Measurements from ENCODE around the gene ZFP92. TPM values are rescaled to one million over a fixed set of nuclear protein-coding genes. Genes with fewer than 3 reads are reported as not detected.

ZFP92 gene
- total RNA-seq, 1 experiment from 2014 or later: 0.16 TPM

- no peak overlapping the region for H3K4me3 ChIP-seq (ENCODE audit: low read depth, low read length)
- H3K36me3 ChIP-seq (ENCODE audit: control insufficient read depth, insufficient read depth, low read length): no peaks in the 10 kb centered on the region
- no peak overlapping the region for H3K27ac Mint-ChIP-seq (ENCODE audit: unreplicated experiment)
- no peak for DNase-seq
- peaks cover 10% of the 10 kb centered on the region for H3K27me3 Mint-ChIP-seq (ENCODE audit: insufficient read depth, unreplicated experiment)
- POLR2A ChIA-PET: no interaction called here
- H3K4me1 ChIP-seq: no peaks in the 10 kb centered on the region
- H3K36me3 Mint-ChIP-seq (ENCODE audit: insufficient read depth, unreplicated experiment): no peaks in the 10 kb centered on the region
- no peaks in the 10 kb centered on the region for H3K9me3 Mint-ChIP-seq (ENCODE audit: unreplicated experiment)
- CTCF ChIA-PET: interaction anchor here (0.7 kb wide), 1 partner anchor 18 kb away, joined by 3 read pairs; no protein-coding TSS in a partner anchor
- no peak overlapping the region for H3K4me3 Mint-ChIP-seq (ENCODE audit: unreplicated experiment)
- TF ChIP-seq, protein P1, sequence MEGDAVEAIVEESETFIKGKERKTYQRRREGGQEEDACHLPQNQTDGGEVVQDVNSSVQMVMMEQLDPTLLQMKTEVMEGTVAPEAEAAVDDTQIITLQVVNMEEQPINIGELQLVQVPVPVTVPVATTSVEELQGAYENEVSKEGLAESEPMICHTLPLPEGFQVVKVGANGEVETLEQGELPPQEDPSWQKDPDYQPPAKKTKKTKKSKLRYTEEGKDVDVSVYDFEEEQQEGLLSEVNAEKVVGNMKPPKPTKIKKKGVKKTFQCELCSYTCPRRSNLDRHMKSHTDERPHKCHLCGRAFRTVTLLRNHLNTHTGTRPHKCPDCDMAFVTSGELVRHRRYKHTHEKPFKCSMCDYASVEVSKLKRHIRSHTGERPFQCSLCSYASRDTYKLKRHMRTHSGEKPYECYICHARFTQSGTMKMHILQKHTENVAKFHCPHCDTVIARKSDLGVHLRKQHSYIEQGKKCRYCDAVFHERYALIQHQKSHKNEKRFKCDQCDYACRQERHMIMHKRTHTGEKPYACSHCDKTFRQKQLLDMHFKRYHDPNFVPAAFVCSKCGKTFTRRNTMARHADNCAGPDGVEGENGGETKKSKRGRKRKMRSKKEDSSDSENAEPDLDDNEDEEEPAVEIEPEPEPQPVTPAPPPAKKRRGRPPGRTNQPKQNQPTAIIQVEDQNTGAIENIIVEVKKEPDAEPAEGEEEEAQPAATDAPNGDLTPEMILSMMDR (IDR thresholded peaks at IDR 0.05; ENCODE audit: insufficient read depth in 1 of 2, low read depth in 1 of 2, low read length in 1 of 2, severe bottlenecking in 1 of 2, unreplicated experiment in 1 of 2): no peak
- no peaks in the 10 kb centered on the region for H3K4me1 Mint-ChIP-seq (ENCODE audit: low read depth, unreplicated experiment)
- no peaks in the 10 kb centered on the region for H3K9me3 ChIP-seq
- no TSS peak for BruUV-seq (replicated peaks)
- H3K27me3 ChIP-seq (replicated peaks; ENCODE audit: control insufficient read depth, insufficient read depth, low read length): no peaks in the 10 kb centered on the region
- intact Hi-C loops (cut with micrococcal nuclease; ENCODE audit: unreplicated experiment): no loop called here
Observed at GRCh38 chrX:153371256-153371655, 40.0 kb upstream of the ZFP92 start.

DNA sequence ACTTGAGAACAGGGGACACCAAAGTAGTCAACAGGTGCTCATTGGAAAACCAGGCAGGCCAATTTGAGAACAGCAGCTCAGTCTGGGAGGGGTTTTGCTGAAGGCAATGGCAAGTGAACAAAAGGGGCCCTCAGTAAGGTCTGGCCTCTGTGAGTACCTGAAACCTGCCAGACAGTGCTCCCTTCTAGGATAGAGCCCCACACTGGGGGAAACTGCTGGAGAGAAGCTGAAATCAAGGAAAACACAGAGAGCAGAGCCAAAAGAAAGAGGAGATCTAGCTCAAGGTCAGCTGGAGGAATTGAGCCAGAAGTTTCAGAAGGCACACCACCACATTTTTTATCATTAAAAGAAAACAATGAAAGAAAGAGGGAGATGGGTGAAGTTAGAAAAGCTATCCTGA, 38.3 kb upstream of the ZFP92 start:
- no TSS peak for BruUV-seq (replicated peaks)
- Histone ChIP-seq H3K36me3 (ENCODE audit: control insufficient read depth, insufficient read depth, low read length) (no peaks in the 10 kb centered on the region), H3K9me3 (no peaks in the 10 kb centered on the region), H3K27me3 (replicated peaks; ENCODE audit: control insufficient read depth, insufficient read depth, low read length) (no peaks in the 10 kb centered on the region), H3K4me1 (no peaks in the 10 kb centered on the region), H3K4me3 (ENCODE audit: low read depth, low read length) (no peak overlapping the region)
- no peaks in the 10 kb centered on the region for H3K9me3 Mint-ChIP-seq (ENCODE audit: unreplicated experiment)
- no peaks in the 10 kb centered on the region for H3K36me3 Mint-ChIP-seq (ENCODE audit: insufficient read depth, unreplicated experiment)
- no peaks in the 10 kb centered on the region for H3K4me1 Mint-ChIP-seq (ENCODE audit: low read depth, unreplicated experiment)
- H3K4me3 Mint-ChIP-seq (ENCODE audit: unreplicated experiment): no peak overlapping the region
- TF ChIP-seq, protein P1 (IDR thresholded peaks at IDR 0.05; ENCODE audit: insufficient read depth in 1 of 2, low read depth in 1 of 2, low read length in 1 of 2, severe bottlenecking in 1 of 2, unreplicated experiment in 1 of 2): no peak
- no peak overlapping the region for H3K27ac Mint-ChIP-seq (ENCODE audit: unreplicated experiment)
- peaks cover 10% of the 10 kb centered on the region for H3K27me3 Mint-ChIP-seq (ENCODE audit: insufficient read depth, unreplicated experiment)
- DNase-seq: no peak
- intact Hi-C loops (cut with micrococcal nuclease; ENCODE audit: unreplicated experiment): no loop called here
- CTCF ChIA-PET: interaction anchor here (0.6 kb wide), 1 partner anchor 431 kb away, joined by 4 read pairs; no protein-coding TSS in a partner anchor
- POLR2A ChIA-PET: no interaction called here

DNA sequence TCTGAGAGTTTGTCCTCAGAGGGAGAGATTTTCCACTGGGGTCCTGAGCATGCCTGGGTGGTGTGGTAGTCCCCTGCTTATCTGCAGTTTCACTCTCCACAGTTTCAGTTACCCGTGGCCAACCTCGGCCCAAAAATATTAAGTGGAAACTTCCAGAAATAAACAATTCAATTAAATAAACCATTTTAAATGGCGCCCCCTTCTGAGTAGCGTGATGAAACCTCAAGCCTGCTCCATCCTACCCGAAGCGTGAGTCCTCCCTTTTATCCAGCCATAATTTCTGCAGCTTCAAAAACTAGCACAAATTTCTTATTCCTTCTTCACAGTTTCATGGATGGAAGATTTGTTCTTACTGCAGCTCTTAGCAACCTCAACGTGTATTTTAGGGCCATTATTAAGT, 36.8 kb upstream of the ZFP92 start:
- ChIA-PET POLR2A (no interaction called here), CTCF (no interaction called here)
- Mint-ChIP-seq H3K27me3 (ENCODE audit: insufficient read depth, unreplicated experiment) (peaks cover 9% of the 10 kb centered on the region), H3K36me3 (ENCODE audit: insufficient read depth, unreplicated experiment) (no peaks in the 10 kb centered on the region), H3K4me3 (ENCODE audit: unreplicated experiment) (no peak overlapping the region), H3K9me3 (ENCODE audit: unreplicated experiment) (no peaks in the 10 kb centered on the region), H3K27ac (ENCODE audit: unreplicated experiment) (no peak overlapping the region), H3K4me1 (ENCODE audit: low read depth, unreplicated experiment) (no peaks in the 10 kb centered on the region)
- TF ChIP-seq, protein P1 (IDR thresholded peaks at IDR 0.05; ENCODE audit: insufficient read depth in 1 of 2, low read depth in 1 of 2, low read length in 1 of 2, severe bottlenecking in 1 of 2, unreplicated experiment in 1 of 2): no peak
- H3K27me3 ChIP-seq (replicated peaks; ENCODE audit: control insufficient read depth, insufficient read depth, low read length): no peaks in the 10 kb centered on the region
- no peaks in the 10 kb centered on the region for H3K4me1 ChIP-seq
- H3K9me3 ChIP-seq: no peaks in the 10 kb centered on the region
- no peak overlapping the region for H3K4me3 ChIP-seq (ENCODE audit: low read depth, low read length)
- DNase-seq: no peak
- no peaks in the 10 kb centered on the region for H3K36me3 ChIP-seq (ENCODE audit: control insufficient read depth, insufficient read depth, low read length)
- no TSS peak for BruUV-seq (replicated peaks)
- intact Hi-C loops (cut with micrococcal nuclease; ENCODE audit: unreplicated experiment): no loop called here

Measured in Caco-2 (cell line).